HCT116 (cell line): ENCODE results near the gene UGT1A3. TPM values are rescaled to one million over a fixed set of nuclear protein-coding genes. Genes with fewer than 3 reads are reported as not detected.

ENCODE experiments used
- ATAC-seq: fragments of 200-7000 bp; cut with Tn5 transposase; 2 replicates; pipeline ENCODE4 v1.9.1; 2020; ENCODE audit warnings: mild to moderate bottlenecking, moderate library complexity
- BruUV-seq: library from RNA; stranded (reverse); fragments of 400-500 nt; replicated peaks from 2 replicates; lab custom pipeline; 2021; lab: Mats Ljungman, UMichigan
- CTCF ChIA-PET: fragments of 300-600 bp; sonication (Branson Sonifier 250); formaldehyde crosslinking; loops from one replicate; lab custom pipeline; 2021; ENCODE audit warnings: antibody characterized with exemption; lab: Charles Lee
- POLR2A ChIA-PET: fragments of 300-600, 350-600 bp; sonication (Branson Sonifier 250); formaldehyde crosslinking; loops from one replicate; lab custom pipeline; 2021; ENCODE audit warnings: antibody characterized with exemption; lab: Charles Lee
- RAD21 ChIA-PET, 2 experiments: fragments of 300-600 bp; sonication (Branson Sonifier 250); formaldehyde crosslinking; loops; one replicate each; lab custom pipeline; 2023; ENCODE audit warnings: low total read pairs in 2 of 2; ENCODE audit not compliant: uncharacterized antibody in 2 of 2, unreplicated experiment in 2 of 2, low non-redundant PET in 1 of 2; lab: Charles Lee
- DNase-seq: peaks from one replicate; pipeline ENCODE4 v3.0.0-alpha.2; 2010; ENCODE audit warnings: low read depth, low spot score
- H2AFZ ChIP-seq: fragments of 200-600 bp; shearing (Covaris generic), sonication (generic); 2 replicates; pipeline ENCODE4 v1.6.1; 2017; ENCODE audit warnings: low read depth, mixed run types, mixed read lengths, antibody characterized with exemption, low read length; ENCODE audit not compliant: poor library complexity, severe bottlenecking
- H3K27ac ChIP-seq: 2 replicates; pipeline ENCODE4 v1.5.1; 2012; ENCODE audit warnings: low read depth, low read length
- H3K27me3 ChIP-seq: fragments of 200-600 bp; sonication (generic); 2 replicates; pipeline ENCODE4 v1.6.1; 2016; ENCODE audit warnings: mixed run types, low read length, mixed read lengths; ENCODE audit not compliant: insufficient read depth
- H3K36me3 ChIP-seq, 2 experiments: fragments of 200-500 bp in 1 of 2; fragments of 200-600 bp in 1 of 2; sonication (Bioruptor generic) in 1 of 2; sonication (generic) in 1 of 2; 2 replicates each; pipeline versions ENCODE4 v1.5.1 to v1.6.1; 2014 to 2016; ENCODE audit warnings: low read length in 2 of 2, inconsistent platforms in 1 of 2, mixed read lengths in 1 of 2, mixed run types in 1 of 2; ENCODE audit not compliant: insufficient read depth in 2 of 2, control insufficient read depth in 1 of 2
- H3K4me1 ChIP-seq, 2 experiments: fragments of 200-600 bp in 1 of 2; sonication (generic) in 1 of 2; 2 replicates each; pipeline versions ENCODE4 v1.5.1 to v1.6.1; 2012 to 2017; ENCODE audit warnings: low read length in 2 of 2, inconsistent platforms in 1 of 2, mild to moderate bottlenecking in 1 of 2, mixed read lengths in 1 of 2, mixed run types in 1 of 2, moderate library complexity in 1 of 2; ENCODE audit not compliant: insufficient read depth in 2 of 2, control insufficient read depth in 1 of 2
- H3K4me2 ChIP-seq: fragments of 200-600 bp; sonication (generic); 2 replicates; pipeline ENCODE4 v1.6.1; 2017; ENCODE audit warnings: mixed run types, low read length, mixed read lengths
- H3K4me3 ChIP-seq, 2 experiments: fragments of 200-600 bp in 1 of 2; sonication (generic) in 1 of 2; replicated peaks in 1 of 2; 2 replicates each; pipeline ENCODE4 v1.5.1; 2011 to 2016; ENCODE audit warnings: low read length in 2 of 2, control low read depth in 1 of 2, low read depth in 1 of 2, mild to moderate bottlenecking in 1 of 2, mixed read lengths in 1 of 2, mixed run types in 1 of 2
- H3K79me2 ChIP-seq: fragments of 200-600 bp; sonication (generic); 2 replicates; pipeline ENCODE4 v1.6.1; 2017; ENCODE audit warnings: mild to moderate bottlenecking, mixed run types, low read length, moderate library complexity, mixed read lengths; ENCODE audit not compliant: insufficient read depth
- H3K9ac ChIP-seq: fragments of 200-600 bp; sonication (generic); 2 replicates; pipeline ENCODE4 v1.6.1; 2016; ENCODE audit warnings: low read length, mixed read lengths
- H3K9me2 ChIP-seq: fragments of 200-600 bp; sonication (generic), shearing (Covaris generic); 2 replicates; pipeline ENCODE4 v1.6.1; 2017; ENCODE audit warnings: mixed run types, mild to moderate bottlenecking, moderate library complexity; ENCODE audit not compliant: insufficient read depth
- H3K9me3 ChIP-seq, 2 experiments: fragments of 200-500 bp in 1 of 2; fragments of 200-600 bp in 1 of 2; sonication (Bioruptor generic) in 1 of 2; sonication (generic) in 1 of 2; 2 replicates each; pipeline ENCODE4 v1.6.1; 2014 to 2017; ENCODE audit warnings: low read length in 2 of 2, mixed read lengths in 2 of 2, inconsistent platforms in 1 of 2, low read depth in 1 of 2, mild to moderate bottlenecking in 1 of 2, mixed run types in 1 of 2, moderate library complexity in 1 of 2; ENCODE audit not compliant: control insufficient read depth in 1 of 2, insufficient read depth in 1 of 2
- H4K20me1 ChIP-seq: fragments of 200-600 bp; sonication (generic), shearing (Covaris generic); 2 replicates; pipeline ENCODE4 v1.6.1; 2017; ENCODE audit warnings: mixed run types, mild to moderate bottlenecking, moderate library complexity; ENCODE audit not compliant: insufficient read depth
- ATF3 ChIP-seq: IDR thresholded peaks from 2 replicates; pipeline ENCODE4 v1.6.1; 2012
- CTCF ChIP-seq, 3 experiments: fragments of 200-600 bp in 1 of 3; sonication (generic) in 1 of 3; IDR thresholded peaks in 2 of 3; conservative IDR thresholded peaks in 1 of 3; 2 replicates each; pipeline ENCODE4 v1.5.1; 2012 to 2017; ENCODE audit warnings: low read depth in 2 of 3, low read length in 2 of 3, antibody characterized with exemption in 1 of 3, borderline replicate concordance in 1 of 3, control low read depth in 1 of 3, mild to moderate bottlenecking in 1 of 3, mixed read lengths in 1 of 3, mixed run types in 1 of 3, moderate library complexity in 1 of 3; ENCODE audit not compliant: insufficient read depth in 1 of 3
- EGR1 ChIP-seq: IDR thresholded peaks from 2 replicates; pipeline ENCODE4 v1.6.1; 2012; ENCODE audit warnings: low read depth
- JUND ChIP-seq: IDR thresholded peaks from 2 replicates; pipeline ENCODE4 v1.6.1; 2012
- POLR2A ChIP-seq: IDR thresholded peaks from 2 replicates; pipeline ENCODE4 v1.7.0; 2011; ENCODE audit warnings: borderline replicate concordance; ENCODE audit not compliant: insufficient read depth, insufficient read length; ENCODE audit errors: extremely low read depth
- POLR2AphosphoS5 ChIP-seq: IDR thresholded peaks from 2 replicates; pipeline ENCODE4 v1.6.1; 2011; ENCODE audit warnings: mild to moderate bottlenecking, low read depth, low read length, moderate library complexity
- ZFX ChIP-seq: fragments of 450-650 bp; IDR thresholded peaks from 2 replicates; pipeline ENCODE4 v1.6.1; 2017
- intact Hi-C: fragments of 100-400 bp; cut with micrococcal nuclease; formaldehyde crosslinking; loops from 2 replicates; pipeline ENCODE4 v1.10.0; 2022
- total RNA-seq: library from RNA; stranded (reverse); gene quantifications from one replicate; pipeline ENCODE4 v1.2.1, GENCODE V29; 2021; ENCODE audit not compliant: unreplicated experiment

Gene UGT1A3
- total RNA-seq, 1 experiment from 2014 or later: not detected

- Histone ChIP-seq H3K36me3 (no peaks in the 10 kb centered on the region), H3K27me3 (no peaks in the 10 kb centered on the region), H3K9ac (no peak overlapping the region), H4K20me1 (no peaks in the 10 kb centered on the region), H3K79me2 (no peaks in the 10 kb centered on the region), H3K4me1 (no peaks in the 10 kb centered on the region), H3K9me3 (no peaks in the 10 kb centered on the region), H2AFZ (no peak overlapping the region), H3K4me2 (no peak overlapping the region), H3K4me3 (no peak overlapping the region), H3K9me2 (no peaks in the 10 kb centered on the region), H3K27ac (no peak overlapping the region)
- TF ChIP-seq ATF3 (no peak), CTCF (IDR thresholded peaks at IDR 0.05 in 2 of 3, conservative IDR thresholded peaks at IDR 0.05 in 1 of 3; ENCODE audit: borderline replicate concordance in 1 of 3, insufficient read depth in 1 of 3, low read depth in 2 of 3, low read length in 2 of 3) (no peak)
- BruUV-seq: no TSS peak
- intact Hi-C loops: no loop called here
- no peak for DNase-seq
- ATAC-seq: no peak
- POLR2A ChIA-PET: no interaction called here
- RAD21 ChIA-PET: no interaction called here
- CTCF ChIA-PET: no interaction called here
These were observed 46.6 kb downstream of the UGT1A3 start for GRCh38 chr2:233775414-233775813.

DNA sequence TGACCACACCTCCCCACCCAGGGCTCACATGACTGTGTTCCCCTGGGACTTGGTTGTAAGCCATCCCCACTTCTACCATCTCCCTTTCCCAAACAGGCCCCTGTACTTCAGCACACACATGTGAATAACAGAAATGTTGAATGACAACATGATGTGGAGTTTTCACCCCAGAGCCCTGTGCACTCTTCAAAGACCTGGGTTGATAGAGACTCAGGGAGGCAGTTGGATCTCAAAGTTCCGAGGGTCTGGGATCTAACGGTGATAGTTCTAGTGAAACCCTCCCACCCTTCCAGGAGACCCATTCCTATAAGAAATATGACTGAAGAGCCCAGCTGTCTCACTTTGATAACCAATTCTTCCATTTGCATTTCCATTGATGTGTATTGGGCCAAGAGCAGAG lies 49.2 kb downstream of the UGT1A3 start, which contains the start of gene MROH2A:
MROH2A (plus strand) TSS at position 301 of the 400 bp plus-strand sequence. CDS start 1,029 bp downstream, outside the sequence.
- ChIA-PET RAD21 (no interaction called here), CTCF (no interaction called here), POLR2A (no interaction called here)
- Histone ChIP-seq H3K79me2 (no peaks in the 10 kb centered on the region), H3K9me3 (no peaks in the 10 kb centered on the region), H3K4me1 (no peaks in the 10 kb centered on the region), H3K36me3 (no peaks in the 10 kb centered on the region), H3K4me2 (no peak within 1 kb of the TSS), H3K27me3 (no peaks in the 10 kb centered on the region), H3K4me3 (no peak within 1 kb of the TSS), H3K27ac (no peak within 1 kb of the TSS), H3K9me2 (no peaks in the 10 kb centered on the region), H4K20me1 (no peaks in the 10 kb centered on the region), H2AFZ (no peak within 1 kb of the TSS), H3K9ac (no peak within 1 kb of the TSS)
- BruUV-seq: no TSS peak
- DNase-seq (no peak), ATAC-seq (no peak)
- no peak for TF ChIP-seq EGR1
- TF ChIP-seq ZFX: no peak
- TF ChIP-seq JUND: no peak
- TF ChIP-seq POLR2AphosphoS5: no peak
- TF ChIP-seq CTCF (IDR thresholded peaks at IDR 0.05 in 2 of 3, conservative IDR thresholded peaks at IDR 0.05 in 1 of 3; ENCODE audit: borderline replicate concordance in 1 of 3, insufficient read depth in 1 of 3, low read depth in 2 of 3, low read length in 2 of 3): no peak
- TF ChIP-seq POLR2A: no peak
- TF ChIP-seq ATF3: no peak
- intact Hi-C loops: no loop called here
